Colonic mucosa (tissue), 4 donors: Measurements from ENCODE around the gene DIP2C. TPM values are rescaled to one million over a fixed set of nuclear protein-coding genes. Genes with fewer than 3 reads are reported as not detected.

Source experiments
- DNase-seq: peaks from one replicate; pipeline ENCODE4 v3.0.0-alpha.2; 2020
- H3K27ac ChIP-seq: fragments of 200-600 bp; one replicate; pipeline ENCODE4 v1.8.0; 2021
- H3K27me3 ChIP-seq: fragments of 200-600 bp; one replicate; pipeline ENCODE4 v1.8.0; 2021
- H3K36me3 ChIP-seq: fragments of 200-600 bp; one replicate; pipeline ENCODE4 v1.8.0; 2021
- H3K4me1 ChIP-seq: fragments of 200-600 bp; one replicate; pipeline ENCODE4 v1.8.0; 2021; ENCODE audit warnings: mild to moderate bottlenecking
- H3K4me3 ChIP-seq: fragments of 200-600 bp; one replicate; pipeline ENCODE4 v1.8.0; 2021
- H3K9ac ChIP-seq, 2 donors: one replicate each; pipeline ENCODE4 v1.7.0; 2013; ENCODE audit warnings: control low read depth in 2 of 2, low read depth in 2 of 2, low read length in 2 of 2
- H3K9me3 ChIP-seq: fragments of 200-600 bp; one replicate; pipeline ENCODE4 v1.8.0; 2021
- CTCF ChIP-seq: fragments of 200-600 bp; IDR thresholded peaks from one replicate; pipeline ENCODE4 v1.8.0; 2022; ENCODE audit warnings: antibody characterized with exemption, mild to moderate bottlenecking
- intact Hi-C: fragments of 100-400 bp; cut with DNase I; formaldehyde crosslinking; loops from one replicate; pipeline ENCODE4 v1.14.1; 2022
- total RNA-seq, 2 donors: library from RNA; stranded (reverse); fragmentation: NEBNext Ultra II Directional in 1 of 2; extraction: Animal tissue kit (Norgen Biotek cat#: 25700) in 1 of 2; gene quantifications; one replicate each; pipeline ENCODE4 v1.2.1, GENCODE V29; 2021
- donor health status: healthy.
- donor health status: DM: no; HTN: no; CAD: no.
- donor health status: DM: no; HTN: no; CAD: no.

The DIP2C gene
- total RNA-seq, 2 donors from 2014 or later = 7.6 to 11.2 TPM

- Histone ChIP-seq H3K36me3 (no peaks in the 10 kb centered on the region), H3K4me1 (no peaks in the 10 kb centered on the region), H3K9ac (no peak overlapping the region), H3K27me3 (no peaks in the 10 kb centered on the region), H3K4me3 (no peak overlapping the region), H3K27ac (no peak overlapping the region), H3K9me3 (no peaks in the 10 kb centered on the region)
- intact Hi-C loops = no loop called here
- no peak for TF ChIP-seq CTCF
- no peak for DNase-seq
These were observed 97.8 kb downstream of the DIP2C start for GRCh38 chr10:591646-592045.

- DNase-seq = no peak
- intact Hi-C loops = no loop called here
These were observed 98.7 kb downstream of the DIP2C start for GRCh38 chr10:590721-591120.

GRCh38 chr10:589961-590680, 99.3 kb downstream of the DIP2C start:
- Histone ChIP-seq H3K9me3 (no peaks in the 10 kb centered on the region), H3K9ac (no peak overlapping the region), H3K27me3 (no peaks in the 10 kb centered on the region), H3K36me3 (no peaks in the 10 kb centered on the region), H3K4me1 (no peaks in the 10 kb centered on the region), H3K4me3 (no peak overlapping the region), H3K27ac (no peak overlapping the region)
- TF ChIP-seq CTCF = no peak
- DNase-seq = no peak
- intact Hi-C loops = no loop called here

More at GRCh38 chr10:590721-591120, 98.7 kb downstream of the DIP2C start:
- Histone ChIP-seq H3K4me1 (no peaks in the 10 kb centered on the region), H3K27me3 (no peaks in the 10 kb centered on the region), H3K9me3 (no peaks in the 10 kb centered on the region), H3K4me3 (no peak overlapping the region), H3K36me3 (no peaks in the 10 kb centered on the region), H3K9ac (no peak overlapping the region), H3K27ac (no peak overlapping the region)
- no peak for TF ChIP-seq CTCF

- TF ChIP-seq CTCF = no peak
- Histone ChIP-seq H3K9ac (no peak overlapping the region), H3K36me3 (no peaks in the 10 kb centered on the region), H3K4me3 (no peak overlapping the region), H3K27me3 (no peaks in the 10 kb centered on the region), H3K9me3 (no peaks in the 10 kb centered on the region), H3K4me1 (no peaks in the 10 kb centered on the region), H3K27ac (no peak overlapping the region)
- intact Hi-C loops = no loop called here
- DNase-seq = no peak
These were observed 101.0 kb downstream of the DIP2C start for GRCh38 chr10:588246-589165.

DNA sequence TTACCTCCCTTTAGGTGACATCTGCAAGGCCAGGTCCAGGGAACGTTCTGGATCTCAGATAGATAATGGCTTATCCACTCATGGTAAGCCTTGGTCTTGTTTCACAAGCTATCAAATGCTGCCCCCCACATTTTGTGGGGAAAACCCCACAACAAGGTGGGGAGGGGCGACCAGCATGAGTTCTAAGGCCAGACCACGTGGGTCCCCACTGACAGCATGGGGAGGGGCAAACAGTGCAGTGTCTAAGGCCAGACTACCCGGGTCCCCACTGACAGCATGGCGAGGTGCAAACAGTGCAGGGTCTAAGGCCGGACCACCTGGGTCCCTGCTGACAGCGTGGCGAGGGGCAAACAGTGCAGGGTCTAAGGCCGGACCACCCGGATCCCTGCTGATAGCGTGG, 102.8 kb downstream of the DIP2C start:
- no peak overlapping the region for H3K4me3 ChIP-seq
- H3K36me3 ChIP-seq = no peaks in the 10 kb centered on the region
- H3K4me1 ChIP-seq = no peaks in the 10 kb centered on the region
- H3K9me3 ChIP-seq = no peaks in the 10 kb centered on the region
- no peak overlapping the region for H3K27ac ChIP-seq
- intact Hi-C loops = no loop called here
- no peak overlapping the region for H3K9ac ChIP-seq
- H3K27me3 ChIP-seq = no peaks in the 10 kb centered on the region
- no peak for TF ChIP-seq CTCF
- DNase-seq = no peak
